ENCODE measurements around the gene CDADC1. TPM values are rescaled to one million over a fixed set of nuclear protein-coding genes. Genes with fewer than 3 reads are reported as not detected.
A peak's percentile ranks its signal among the peaks of the same experiment; 100 is the strongest.

CDADC1 gene
- total RNA-seq, 1 donor from 2014 or later = 7.2 TPM

- Histone ChIP-seq H3K36me3 (ENCODE audit: insufficient read depth, low read length) (peaks cover 14% of the 10 kb centered on the region), H3K9ac (ENCODE audit: low read length) (no peak overlapping the region), H3K9me3 (ENCODE audit: insufficient read depth, low read depth, low read length) (no peaks in the 10 kb centered on the region), H3K4me2 (ENCODE audit: low read length) (no peak overlapping the region), H4K20me1 (ENCODE audit: insufficient read depth, low read length) (no peaks in the 10 kb centered on the region), H3K4me1 (ENCODE audit: insufficient read depth, low read length) (no peaks in the 10 kb centered on the region), H3K4me3 (ENCODE audit: insufficient read depth, low read depth, low read length) (no peak overlapping the region), H3K27me3 (ENCODE audit: insufficient read depth, low read length) (no peaks in the 10 kb centered on the region), H2AFZ (ENCODE audit: low read depth, low read length) (no peak overlapping the region), H3K79me2 (ENCODE audit: insufficient read depth, low read length) (peaks cover 3% of the 10 kb centered on the region), H3K27ac (ENCODE audit: low read depth, low read length) (no peak overlapping the region)
- DNase-seq (ENCODE audit: low read depth) (peak; percentile 8), FAIRE-seq (no peak)
- no peaks in the 10 kb centered on the region for H3K4me1 Mint-ChIP-seq (ENCODE audit: low read depth, unreplicated experiment)
- H3K27me3 Mint-ChIP-seq (ENCODE audit: low read depth, unreplicated experiment) = no peaks in the 10 kb centered on the region
- H3K27ac Mint-ChIP-seq (ENCODE audit: unreplicated experiment) = no peak overlapping the region
- H3K9me3 Mint-ChIP-seq (ENCODE audit: unreplicated experiment) = no peaks in the 10 kb centered on the region
- H3K4me3 Mint-ChIP-seq (ENCODE audit: unreplicated experiment) = no peak overlapping the region
- peaks cover 17% of the 10 kb centered on the region for H3K36me3 Mint-ChIP-seq (ENCODE audit: low read depth, unreplicated experiment)
- TF ChIP-seq, protein P1, sequence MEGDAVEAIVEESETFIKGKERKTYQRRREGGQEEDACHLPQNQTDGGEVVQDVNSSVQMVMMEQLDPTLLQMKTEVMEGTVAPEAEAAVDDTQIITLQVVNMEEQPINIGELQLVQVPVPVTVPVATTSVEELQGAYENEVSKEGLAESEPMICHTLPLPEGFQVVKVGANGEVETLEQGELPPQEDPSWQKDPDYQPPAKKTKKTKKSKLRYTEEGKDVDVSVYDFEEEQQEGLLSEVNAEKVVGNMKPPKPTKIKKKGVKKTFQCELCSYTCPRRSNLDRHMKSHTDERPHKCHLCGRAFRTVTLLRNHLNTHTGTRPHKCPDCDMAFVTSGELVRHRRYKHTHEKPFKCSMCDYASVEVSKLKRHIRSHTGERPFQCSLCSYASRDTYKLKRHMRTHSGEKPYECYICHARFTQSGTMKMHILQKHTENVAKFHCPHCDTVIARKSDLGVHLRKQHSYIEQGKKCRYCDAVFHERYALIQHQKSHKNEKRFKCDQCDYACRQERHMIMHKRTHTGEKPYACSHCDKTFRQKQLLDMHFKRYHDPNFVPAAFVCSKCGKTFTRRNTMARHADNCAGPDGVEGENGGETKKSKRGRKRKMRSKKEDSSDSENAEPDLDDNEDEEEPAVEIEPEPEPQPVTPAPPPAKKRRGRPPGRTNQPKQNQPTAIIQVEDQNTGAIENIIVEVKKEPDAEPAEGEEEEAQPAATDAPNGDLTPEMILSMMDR (IDR thresholded peaks at IDR 0.05; ENCODE audit: insufficient read depth, low read depth, low read length) = no peak
- TF ChIP-seq EZH2 (IDR thresholded peaks at IDR 0.05; ENCODE audit: insufficient read depth, low read length) = no peak
Observed at GRCh38 chr13:49256841-49257240, 9.1 kb downstream of the CDADC1 start.

DNA sequence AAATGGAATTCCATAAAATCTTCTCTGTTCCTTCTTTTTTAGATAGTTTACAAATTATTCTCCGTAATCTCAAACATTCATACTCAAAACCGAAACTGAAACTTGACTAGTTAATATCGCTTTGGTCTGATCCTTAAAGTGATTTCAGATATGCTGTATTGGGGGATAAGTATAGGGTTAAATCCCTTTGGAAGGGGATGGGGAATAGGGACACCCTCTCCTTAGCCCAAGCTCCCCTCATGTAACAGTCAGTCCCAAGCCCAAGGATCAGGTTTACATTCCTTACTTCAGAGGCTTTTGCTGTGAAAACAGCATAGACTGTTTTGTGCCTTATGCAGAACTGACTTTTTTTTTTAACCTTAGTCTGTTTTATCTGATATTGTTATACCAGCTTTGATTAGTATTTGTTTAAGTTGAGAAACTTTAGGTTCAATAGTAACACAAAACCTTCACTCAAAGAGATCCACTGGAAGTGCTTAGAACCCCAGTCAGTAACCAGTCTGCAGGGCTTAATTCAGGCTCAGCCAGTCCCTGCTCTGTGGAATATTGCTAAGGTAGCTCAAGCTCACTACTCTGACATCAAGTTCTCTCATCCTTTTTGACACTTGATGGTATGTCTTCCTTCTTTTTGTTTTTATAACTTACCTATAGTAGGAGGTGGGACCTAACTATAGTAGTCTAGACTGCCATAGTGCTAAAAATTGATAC, 10.5 kb downstream of the CDADC1 start:
- no peak overlapping the region for H3K27ac Mint-ChIP-seq (ENCODE audit: unreplicated experiment)
- no peak for DNase-seq (ENCODE audit: low read depth)
- Histone ChIP-seq H3K27me3 (ENCODE audit: insufficient read depth, low read length) (no peaks in the 10 kb centered on the region), H4K20me1 (ENCODE audit: insufficient read depth, low read length) (no peaks in the 10 kb centered on the region), H2AFZ (ENCODE audit: low read depth, low read length) (no peak overlapping the region), H3K9ac (ENCODE audit: low read length) (no peak overlapping the region), H3K36me3 (ENCODE audit: insufficient read depth, low read length) (peaks cover 14% of the 10 kb centered on the region), H3K27ac (ENCODE audit: low read depth, low read length) (no peak overlapping the region), H3K4me2 (ENCODE audit: low read length) (no peak overlapping the region), H3K9me3 (ENCODE audit: insufficient read depth, low read depth, low read length) (no peaks in the 10 kb centered on the region), H3K79me2 (ENCODE audit: insufficient read depth, low read length) (no peaks in the 10 kb centered on the region), H3K4me1 (ENCODE audit: insufficient read depth, low read length) (no peaks in the 10 kb centered on the region), H3K4me3 (ENCODE audit: insufficient read depth, low read depth, low read length) (no peak overlapping the region)
- FAIRE-seq = no peak
- H3K27me3 Mint-ChIP-seq (ENCODE audit: low read depth, unreplicated experiment) = no peaks in the 10 kb centered on the region
- no peaks in the 10 kb centered on the region for H3K4me1 Mint-ChIP-seq (ENCODE audit: low read depth, unreplicated experiment)
- H3K9me3 Mint-ChIP-seq (ENCODE audit: unreplicated experiment) = no peaks in the 10 kb centered on the region
- peaks cover 18% of the 10 kb centered on the region for H3K36me3 Mint-ChIP-seq (ENCODE audit: low read depth, unreplicated experiment)
- TF ChIP-seq, protein P1 (IDR thresholded peaks at IDR 0.05; ENCODE audit: insufficient read depth, low read depth, low read length) = no peak
- TF ChIP-seq EZH2 (IDR thresholded peaks at IDR 0.05; ENCODE audit: insufficient read depth, low read length) = no peak
- H3K4me3 Mint-ChIP-seq (ENCODE audit: unreplicated experiment) = no peak overlapping the region

DNA sequence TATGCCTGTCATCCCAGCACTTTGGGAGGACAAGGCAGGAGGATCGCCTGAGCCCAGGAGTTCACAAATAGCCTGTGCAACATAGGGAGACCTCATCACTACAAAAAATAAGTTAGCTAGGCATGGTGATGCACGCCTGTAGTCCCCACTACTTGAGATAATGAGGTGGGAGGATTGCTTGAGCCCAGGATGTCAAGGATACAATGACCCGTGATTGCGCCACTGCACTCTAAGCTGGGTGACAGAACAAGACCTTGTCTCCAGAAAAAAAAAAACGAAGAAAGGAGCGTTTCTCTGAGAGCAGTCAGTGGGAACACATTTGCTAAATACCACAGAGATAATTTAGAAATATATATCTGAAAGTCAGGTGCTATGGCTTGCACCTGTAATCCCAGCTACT, 11.9 kb downstream of the CDADC1 start:
- H3K4me3 Mint-ChIP-seq (ENCODE audit: unreplicated experiment) = no peak overlapping the region
- Histone ChIP-seq H2AFZ (ENCODE audit: low read depth, low read length) (no peak overlapping the region), H3K9me3 (ENCODE audit: insufficient read depth, low read depth, low read length) (no peaks in the 10 kb centered on the region), H3K9ac (ENCODE audit: low read length) (no peak overlapping the region), H3K4me1 (ENCODE audit: insufficient read depth, low read length) (no peaks in the 10 kb centered on the region), H3K79me2 (ENCODE audit: insufficient read depth, low read length) (no peaks in the 10 kb centered on the region), H4K20me1 (ENCODE audit: insufficient read depth, low read length) (no peaks in the 10 kb centered on the region), H3K36me3 (ENCODE audit: insufficient read depth, low read length) (peaks cover 14% of the 10 kb centered on the region), H3K4me2 (ENCODE audit: low read length) (no peak overlapping the region), H3K4me3 (ENCODE audit: insufficient read depth, low read depth, low read length) (no peak overlapping the region), H3K27ac (ENCODE audit: low read depth, low read length) (no peak overlapping the region), H3K27me3 (ENCODE audit: insufficient read depth, low read length) (no peaks in the 10 kb centered on the region)
- DNase-seq (ENCODE audit: low read depth) = no peak
- H3K9me3 Mint-ChIP-seq (ENCODE audit: unreplicated experiment) = no peaks in the 10 kb centered on the region
- H3K27ac Mint-ChIP-seq (ENCODE audit: unreplicated experiment) = no peak overlapping the region
- H3K4me1 Mint-ChIP-seq (ENCODE audit: low read depth, unreplicated experiment) = no peaks in the 10 kb centered on the region
- TF ChIP-seq EZH2 (IDR thresholded peaks at IDR 0.05; ENCODE audit: insufficient read depth, low read length) = no peak
- TF ChIP-seq, protein P1 (IDR thresholded peaks at IDR 0.05; ENCODE audit: insufficient read depth, low read depth, low read length) = no peak
- H3K27me3 Mint-ChIP-seq (ENCODE audit: low read depth, unreplicated experiment) = no peaks in the 10 kb centered on the region
- H3K36me3 Mint-ChIP-seq (ENCODE audit: low read depth, unreplicated experiment) = peaks cover 17% of the 10 kb centered on the region
- no peak for FAIRE-seq
